ENCODE measurements around the gene GPR155.
"Not testable (repeated sequence)": the region's sequence is repeated elsewhere in the genome, so short reads cannot be mapped to it uniquely, and the experiment has no call there.

The GPR155 gene

DNA sequence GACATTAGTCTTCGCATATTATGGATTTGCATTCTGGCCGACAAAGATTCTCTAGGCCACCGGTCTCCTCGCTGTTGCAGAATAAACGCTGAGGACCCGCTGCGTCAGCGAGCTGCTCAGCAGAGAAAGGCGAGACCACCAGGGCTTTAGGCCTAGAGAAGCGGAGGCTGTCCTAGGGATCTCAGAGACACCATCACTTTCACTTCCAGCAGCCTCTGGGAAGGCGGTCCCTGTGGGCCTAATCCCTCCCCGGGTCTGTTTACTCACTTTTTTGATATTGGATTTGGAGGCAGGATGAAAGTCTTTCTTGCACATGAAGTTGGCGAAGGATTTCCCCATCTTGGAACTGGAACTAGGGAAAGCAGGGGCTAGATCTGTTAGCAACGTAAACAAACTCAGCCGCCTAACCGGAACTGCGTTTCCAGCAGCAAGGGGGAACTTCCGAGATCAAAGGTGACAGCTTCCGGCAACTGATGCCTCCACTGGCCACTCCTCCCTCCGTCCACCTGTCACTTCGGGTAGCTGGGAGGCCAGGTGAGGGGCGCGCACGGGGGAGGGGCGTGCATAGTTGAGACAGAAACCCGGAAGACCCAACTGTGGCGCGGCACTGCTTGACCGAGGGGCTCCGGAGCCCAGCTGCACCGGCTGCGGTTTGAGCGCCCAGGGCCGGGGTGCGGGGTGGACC, 91.4 kb downstream of the GPR155 start, which contains the start of gene SCRN3:
SCRN3 (plus strand) TSS at position 447 of the 685 bp plus-strand sequence. CDS start 2,554 bp downstream, outside the sequence.
- no peaks in the 10 kb centered on the region for H3K9me3 ChIP-seq (ENCODE audit: insufficient read depth, low read length, severe bottlenecking)
- no peaks in the 10 kb centered on the region for H3K27me3 ChIP-seq (ENCODE audit: insufficient read depth, low read length, poor library complexity)
- H4K20me1 ChIP-seq (ENCODE audit: insufficient read depth, low read length) = no peaks in the 10 kb centered on the region
- H3K27ac ChIP-seq (ENCODE audit: low read length) = peak within 1 kb of the TSS; percentile 86
- DNase-seq (peak; percentile 80), ATAC-seq (ENCODE audit: insufficient read depth, low read depth) (peak; percentile 91)
- peaks cover 44% of the 10 kb centered on the region for H3K4me1 ChIP-seq (ENCODE audit: insufficient read depth, low read length)
- peak within 1 kb of the TSS; percentile 82 for H2AFZ ChIP-seq (ENCODE audit: low read depth, low read length)
- H3K4me3 ChIP-seq (ENCODE audit: low read depth in 1 of 2, low read length in 2 of 2) = peak within 1 kb of the TSS; percentile 49 to 73
- H3K9ac ChIP-seq (ENCODE audit: low read depth, low read length) = peak within 1 kb of the TSS; percentile 76
- peaks cover 8% of the 10 kb centered on the region for H3K36me3 ChIP-seq (ENCODE audit: insufficient read depth, low read length)
- H3K79me2 ChIP-seq (ENCODE audit: insufficient read depth, low read length) = peaks cover 50% of the 10 kb centered on the region
- H3K4me2 ChIP-seq (ENCODE audit: insufficient read depth, low read length) = peak within 1 kb of the TSS; percentile 92
- TF ChIP-seq, protein P1, sequence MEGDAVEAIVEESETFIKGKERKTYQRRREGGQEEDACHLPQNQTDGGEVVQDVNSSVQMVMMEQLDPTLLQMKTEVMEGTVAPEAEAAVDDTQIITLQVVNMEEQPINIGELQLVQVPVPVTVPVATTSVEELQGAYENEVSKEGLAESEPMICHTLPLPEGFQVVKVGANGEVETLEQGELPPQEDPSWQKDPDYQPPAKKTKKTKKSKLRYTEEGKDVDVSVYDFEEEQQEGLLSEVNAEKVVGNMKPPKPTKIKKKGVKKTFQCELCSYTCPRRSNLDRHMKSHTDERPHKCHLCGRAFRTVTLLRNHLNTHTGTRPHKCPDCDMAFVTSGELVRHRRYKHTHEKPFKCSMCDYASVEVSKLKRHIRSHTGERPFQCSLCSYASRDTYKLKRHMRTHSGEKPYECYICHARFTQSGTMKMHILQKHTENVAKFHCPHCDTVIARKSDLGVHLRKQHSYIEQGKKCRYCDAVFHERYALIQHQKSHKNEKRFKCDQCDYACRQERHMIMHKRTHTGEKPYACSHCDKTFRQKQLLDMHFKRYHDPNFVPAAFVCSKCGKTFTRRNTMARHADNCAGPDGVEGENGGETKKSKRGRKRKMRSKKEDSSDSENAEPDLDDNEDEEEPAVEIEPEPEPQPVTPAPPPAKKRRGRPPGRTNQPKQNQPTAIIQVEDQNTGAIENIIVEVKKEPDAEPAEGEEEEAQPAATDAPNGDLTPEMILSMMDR (IDR thresholded peaks at IDR 0.05; ENCODE audit: borderline replicate concordance, extremely low read depth, low read length, poor library complexity, severe bottlenecking) = no peak
- no peak for TF ChIP-seq EZH2 (IDR thresholded peaks at IDR 0.05; ENCODE audit: borderline replicate concordance, low read depth, low read length, severe bottlenecking)

DNA sequence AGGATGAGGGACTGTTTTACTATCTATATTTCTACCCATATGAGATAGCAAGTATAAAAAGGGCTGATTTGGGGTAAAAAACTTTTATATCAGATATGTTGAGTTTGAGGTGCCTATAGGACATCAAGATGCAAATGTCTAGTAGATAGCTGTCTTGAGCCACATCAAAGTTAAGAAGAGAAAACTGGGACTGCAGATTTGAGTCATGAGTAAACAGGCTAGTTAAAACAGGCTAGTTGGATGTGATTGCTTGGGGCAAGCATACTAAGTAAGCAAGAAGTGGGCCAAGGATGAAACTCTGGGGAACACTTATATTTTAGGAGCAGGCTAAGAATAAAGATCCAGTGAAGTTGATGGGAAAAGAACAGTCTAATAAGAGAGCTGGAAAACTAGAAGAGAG, 94.1 kb downstream of the GPR155 start:
- no peak overlapping the region for H2AFZ ChIP-seq (ENCODE audit: low read depth, low read length)
- H3K4me3 ChIP-seq (ENCODE audit: low read depth in 1 of 2, low read length in 2 of 2) = no peak overlapping the region
- H3K4me2 ChIP-seq (ENCODE audit: insufficient read depth, low read length) = peak overlapping the region; percentile 92; the same call in 1 of the 2 replicates
- peaks cover 3% of the 10 kb centered on the region; the same call in 1 of the 2 replicates for H4K20me1 ChIP-seq (ENCODE audit: insufficient read depth, low read length)
- peaks cover 69% of the 10 kb centered on the region for H3K79me2 ChIP-seq (ENCODE audit: insufficient read depth, low read length)
- TF ChIP-seq, protein P1 (IDR thresholded peaks at IDR 0.05; ENCODE audit: borderline replicate concordance, extremely low read depth, low read length, poor library complexity, severe bottlenecking) = no peak
- no peak for TF ChIP-seq EZH2 (IDR thresholded peaks at IDR 0.05; ENCODE audit: borderline replicate concordance, low read depth, low read length, severe bottlenecking)
- ATAC-seq (ENCODE audit: insufficient read depth, low read depth) = no peak
- H3K9me3 ChIP-seq (ENCODE audit: insufficient read depth, low read length, severe bottlenecking) = no peaks in the 10 kb centered on the region
- peaks cover 42% of the 10 kb centered on the region for H3K4me1 ChIP-seq (ENCODE audit: insufficient read depth, low read length)
- H3K36me3 ChIP-seq (ENCODE audit: insufficient read depth, low read length) = peaks cover 17% of the 10 kb centered on the region
- H3K27me3 ChIP-seq (ENCODE audit: insufficient read depth, low read length, poor library complexity) = no peaks in the 10 kb centered on the region
- no peak overlapping the region for H3K27ac ChIP-seq (ENCODE audit: low read length)
- DNase-seq = no peak
- no peak overlapping the region for H3K9ac ChIP-seq (ENCODE audit: low read depth, low read length)

DNA sequence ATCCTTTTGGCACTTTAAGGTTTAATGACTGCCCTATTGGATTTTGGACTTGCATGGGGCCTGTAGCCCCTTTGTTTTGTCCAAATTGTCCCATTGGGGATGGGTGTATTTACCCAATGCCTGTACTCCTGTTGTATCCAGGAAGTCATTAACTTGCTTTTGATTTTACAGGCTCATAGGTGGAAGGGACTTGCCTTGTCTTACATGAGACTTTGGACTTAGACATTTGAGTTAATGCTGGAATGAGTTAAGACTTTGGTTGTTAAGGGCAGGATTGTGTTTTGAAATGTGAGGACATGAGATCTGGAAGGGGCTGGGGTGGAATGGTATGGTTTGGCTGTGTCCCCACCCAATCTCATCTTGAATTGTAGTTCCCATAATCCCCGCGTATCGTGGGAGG, 96.5 kb downstream of the GPR155 start:
- H2AFZ ChIP-seq (ENCODE audit: low read depth, low read length); H4K20me1 ChIP-seq (ENCODE audit: insufficient read depth, low read length); DNase-seq; H3K27ac ChIP-seq (ENCODE audit: low read length); H3K27me3 ChIP-seq (ENCODE audit: insufficient read depth, low read length, poor library complexity); H3K9me3 ChIP-seq (ENCODE audit: insufficient read depth, low read length, severe bottlenecking); H3K4me2 ChIP-seq (ENCODE audit: insufficient read depth, low read length); ATAC-seq (ENCODE audit: insufficient read depth, low read depth); H3K4me3 ChIP-seq (ENCODE audit: low read depth in 1 of 2, low read length in 2 of 2); H3K9ac ChIP-seq (ENCODE audit: low read depth, low read length): not testable (repeated sequence)
- peaks cover 74% of the 10 kb centered on the region for H3K79me2 ChIP-seq (ENCODE audit: insufficient read depth, low read length)
- peaks cover 25% of the 10 kb centered on the region for H3K4me1 ChIP-seq (ENCODE audit: insufficient read depth, low read length)
- H3K36me3 ChIP-seq (ENCODE audit: insufficient read depth, low read length) = peaks cover 39% of the 10 kb centered on the region

DNA sequence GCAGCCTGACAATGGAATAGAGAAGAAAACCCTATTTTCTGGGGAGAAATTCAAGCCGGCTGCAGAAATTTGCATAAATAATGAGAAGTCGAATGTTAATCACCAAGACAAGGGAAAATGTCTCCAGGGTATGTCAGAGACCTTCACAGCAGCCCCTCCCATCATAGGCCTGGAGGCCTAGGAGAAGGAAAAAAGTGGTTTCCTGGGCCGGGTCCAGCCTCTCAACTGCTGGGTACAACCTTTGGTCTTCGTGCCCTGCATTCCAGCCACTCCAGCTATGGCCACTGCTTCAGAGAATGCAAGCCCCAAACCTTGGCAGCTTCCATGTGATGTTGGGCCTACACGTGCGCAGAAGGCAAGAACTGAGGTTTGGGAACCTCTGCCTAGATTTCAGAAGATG, 97.3 kb downstream of the GPR155 start:
- peaks cover 41% of the 10 kb centered on the region for H3K36me3 ChIP-seq (ENCODE audit: insufficient read depth, low read length)
- H4K20me1 ChIP-seq (ENCODE audit: insufficient read depth, low read length) = peaks cover 3% of the 10 kb centered on the region; the same call in 1 of the 2 replicates

DNA sequence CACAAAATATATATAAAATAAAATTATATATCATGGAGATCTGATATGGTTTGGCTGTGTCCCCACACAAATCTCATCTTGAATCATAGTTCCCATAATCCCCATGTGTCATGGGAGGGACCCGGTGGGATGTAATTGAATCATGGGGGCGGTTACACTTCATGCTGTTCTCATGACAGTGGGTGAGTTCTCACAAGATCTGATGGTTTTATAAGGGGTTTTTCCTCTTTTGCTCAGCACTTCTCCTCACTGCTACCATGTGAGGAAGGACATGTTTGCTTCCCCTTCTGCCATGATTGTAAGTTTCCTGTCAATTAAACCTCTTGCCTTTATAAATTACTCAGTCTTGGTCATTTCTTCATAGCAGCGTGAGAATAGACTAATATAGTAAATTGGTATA, 98.1 kb downstream of the GPR155 start:
- peaks cover 71% of the 10 kb centered on the region for H3K79me2 ChIP-seq (ENCODE audit: insufficient read depth, low read length)

More for the DNA sequence above, 97.3 kb downstream of the GPR155 start:
- no peak overlapping the region for H2AFZ ChIP-seq (ENCODE audit: low read depth, low read length)
- ATAC-seq (ENCODE audit: insufficient read depth, low read depth) (no peak), DNase-seq (no peak)
- peaks cover 21% of the 10 kb centered on the region for H3K4me1 ChIP-seq (ENCODE audit: insufficient read depth, low read length)
- H3K4me2 ChIP-seq (ENCODE audit: insufficient read depth, low read length) = no peak overlapping the region
- H3K4me3 ChIP-seq (ENCODE audit: low read depth in 1 of 2, low read length in 2 of 2) = no peak overlapping the region
- no peaks in the 10 kb centered on the region for H3K27me3 ChIP-seq (ENCODE audit: insufficient read depth, low read length, poor library complexity)
- no peak for TF ChIP-seq EZH2 (IDR thresholded peaks at IDR 0.05; ENCODE audit: borderline replicate concordance, low read depth, low read length, severe bottlenecking)
- TF ChIP-seq, protein P1 (IDR thresholded peaks at IDR 0.05; ENCODE audit: borderline replicate concordance, extremely low read depth, low read length, poor library complexity, severe bottlenecking) = no peak
- H3K9ac ChIP-seq (ENCODE audit: low read depth, low read length) = no peak overlapping the region
- peaks cover 73% of the 10 kb centered on the region for H3K79me2 ChIP-seq (ENCODE audit: insufficient read depth, low read length)
- H3K27ac ChIP-seq (ENCODE audit: low read length) = no peak overlapping the region
- no peaks in the 10 kb centered on the region for H3K9me3 ChIP-seq (ENCODE audit: insufficient read depth, low read length, severe bottlenecking)

More for the DNA sequence above, 98.1 kb downstream of the GPR155 start:
- peaks cover 45% of the 10 kb centered on the region for H3K36me3 ChIP-seq (ENCODE audit: insufficient read depth, low read length)
- H3K4me1 ChIP-seq (ENCODE audit: insufficient read depth, low read length) = peaks cover 12% of the 10 kb centered on the region
- DNase-seq; H3K9me3 ChIP-seq (ENCODE audit: insufficient read depth, low read length, severe bottlenecking); H3K4me2 ChIP-seq (ENCODE audit: insufficient read depth, low read length); ATAC-seq (ENCODE audit: insufficient read depth, low read depth); H3K27ac ChIP-seq (ENCODE audit: low read length); H2AFZ ChIP-seq (ENCODE audit: low read depth, low read length); H3K27me3 ChIP-seq (ENCODE audit: insufficient read depth, low read length, poor library complexity); H3K4me3 ChIP-seq (ENCODE audit: low read depth in 1 of 2, low read length in 2 of 2); H4K20me1 ChIP-seq (ENCODE audit: insufficient read depth, low read length); H3K9ac ChIP-seq (ENCODE audit: low read depth, low read length): not testable (repeated sequence)

Measured in DND-41 (cell line).